ENCODE results near the gene POC1A.

DNA sequence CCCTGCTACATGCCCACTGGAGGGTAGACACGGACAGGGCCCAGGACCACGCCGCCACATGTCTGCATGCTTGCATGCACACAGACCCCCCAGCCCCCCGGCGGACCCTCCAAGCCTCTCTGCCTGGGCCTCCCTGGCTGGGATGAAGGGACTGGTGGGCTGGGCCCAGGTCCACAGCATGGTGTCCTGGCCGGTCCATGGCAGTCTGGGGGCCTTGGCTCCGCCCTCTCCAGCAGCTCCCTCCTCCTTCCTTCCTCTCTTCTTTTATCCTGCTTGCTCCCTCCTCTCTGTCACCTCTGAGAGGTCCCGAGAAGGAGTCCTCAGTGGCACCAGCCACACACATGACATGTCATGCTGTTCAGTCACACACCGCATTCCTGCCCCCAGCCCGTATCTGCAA, 122.3 kb downstream of the POC1A start:
- TF ChIP-seq, protein P1, sequence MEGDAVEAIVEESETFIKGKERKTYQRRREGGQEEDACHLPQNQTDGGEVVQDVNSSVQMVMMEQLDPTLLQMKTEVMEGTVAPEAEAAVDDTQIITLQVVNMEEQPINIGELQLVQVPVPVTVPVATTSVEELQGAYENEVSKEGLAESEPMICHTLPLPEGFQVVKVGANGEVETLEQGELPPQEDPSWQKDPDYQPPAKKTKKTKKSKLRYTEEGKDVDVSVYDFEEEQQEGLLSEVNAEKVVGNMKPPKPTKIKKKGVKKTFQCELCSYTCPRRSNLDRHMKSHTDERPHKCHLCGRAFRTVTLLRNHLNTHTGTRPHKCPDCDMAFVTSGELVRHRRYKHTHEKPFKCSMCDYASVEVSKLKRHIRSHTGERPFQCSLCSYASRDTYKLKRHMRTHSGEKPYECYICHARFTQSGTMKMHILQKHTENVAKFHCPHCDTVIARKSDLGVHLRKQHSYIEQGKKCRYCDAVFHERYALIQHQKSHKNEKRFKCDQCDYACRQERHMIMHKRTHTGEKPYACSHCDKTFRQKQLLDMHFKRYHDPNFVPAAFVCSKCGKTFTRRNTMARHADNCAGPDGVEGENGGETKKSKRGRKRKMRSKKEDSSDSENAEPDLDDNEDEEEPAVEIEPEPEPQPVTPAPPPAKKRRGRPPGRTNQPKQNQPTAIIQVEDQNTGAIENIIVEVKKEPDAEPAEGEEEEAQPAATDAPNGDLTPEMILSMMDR (conservative IDR thresholded peaks at IDR 0.05) = no peak
- TF ChIP-seq ZFX (IDR thresholded peaks at IDR 0.05) = no peak

Data from C4-2B (cell line).